NCI-H2107 treated with DMSO at 0.1 percent for 48 hours (cell line): Measurements from ENCODE around the gene GSDMA.

Experiments used
- DNase-seq: peaks from one replicate; lab custom pipeline; 2025; ENCODE audit not compliant: unreplicated experiment; lab: John Stamatoyannopoulos, UW

Gene GSDMA

DNA sequence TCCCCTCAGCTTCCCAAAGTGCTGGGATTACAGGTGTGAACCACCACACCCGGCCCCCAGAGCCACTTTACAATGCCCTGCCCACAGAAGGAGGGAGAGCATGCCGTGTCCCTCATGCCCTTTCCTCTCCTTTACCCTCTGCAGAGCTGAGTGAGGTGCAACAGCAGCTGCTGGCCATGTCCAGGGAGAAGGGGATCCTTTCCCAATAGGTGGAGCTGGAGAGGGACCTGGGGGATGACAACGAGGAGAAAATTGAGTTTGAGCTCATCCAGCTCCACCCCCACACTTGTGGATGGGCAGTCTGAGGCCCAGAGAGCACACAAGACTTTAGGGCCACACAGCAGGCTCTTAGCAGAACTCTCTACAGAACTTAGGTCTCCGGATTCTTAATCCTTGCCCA lies 7.9 kb upstream of the GSDMA start:
- no peak for DNase-seq

DNA sequence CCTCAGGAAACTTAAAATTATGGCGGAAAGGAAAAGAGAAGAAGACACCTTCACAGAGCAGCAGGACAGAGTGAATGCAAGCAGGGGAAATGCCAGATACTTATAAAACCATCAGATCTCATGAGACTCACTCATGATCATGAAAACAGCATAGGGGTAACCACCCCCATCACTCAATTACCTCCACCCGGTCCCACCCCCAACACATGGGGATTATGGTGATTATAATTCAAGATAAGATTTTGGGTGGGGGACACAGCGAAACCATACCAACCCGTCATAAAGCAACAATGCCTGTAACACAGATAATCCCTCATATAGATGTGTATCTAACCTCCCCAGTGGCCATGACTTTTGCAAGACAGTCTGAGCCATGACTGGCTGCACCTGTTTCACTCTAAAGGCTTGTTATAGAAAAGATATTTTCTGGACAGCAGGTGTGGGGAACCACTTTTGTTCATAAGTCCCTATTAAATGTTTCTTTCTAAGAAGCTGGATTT lies 7.0 kb upstream of the GSDMA start:
- no peak for DNase-seq

GRCh38 chr17:39960524-39961041 lies 2.2 kb upstream of the GSDMA start:
- no peak for DNase-seq

- DNase-seq: no peak
Observed at GRCh38 chr17:39963829-39964228, 1.0 kb downstream of the GSDMA start.

GRCh38 chr17:39965017-39965699 lies 2.4 kb downstream of the GSDMA start:
- DNase-seq: no peak

GRCh38 chr17:39966771-39967170 lies 4.0 kb downstream of the GSDMA start:
- no peak for DNase-seq

DNA sequence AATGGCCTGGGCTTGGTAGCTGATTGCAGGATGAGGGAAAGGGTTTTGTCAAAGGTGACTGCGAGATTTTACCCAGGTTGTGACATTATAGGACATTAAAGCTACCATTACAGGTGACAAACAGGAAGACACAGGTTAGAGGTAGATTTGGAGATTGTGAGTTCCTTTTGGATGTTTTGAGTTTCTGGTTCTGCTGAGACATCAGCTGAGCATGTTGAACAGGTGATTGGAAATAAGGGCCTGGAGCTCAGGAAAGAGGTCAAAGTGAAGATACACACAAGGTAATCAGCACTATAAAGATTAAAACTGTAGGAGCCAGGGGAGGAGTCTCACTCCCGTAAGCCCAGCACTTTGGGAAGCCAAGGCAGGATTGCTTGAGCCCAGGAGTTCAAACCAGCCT lies 6.0 kb downstream of the GSDMA start:
- DNase-seq: no peak

DNA sequence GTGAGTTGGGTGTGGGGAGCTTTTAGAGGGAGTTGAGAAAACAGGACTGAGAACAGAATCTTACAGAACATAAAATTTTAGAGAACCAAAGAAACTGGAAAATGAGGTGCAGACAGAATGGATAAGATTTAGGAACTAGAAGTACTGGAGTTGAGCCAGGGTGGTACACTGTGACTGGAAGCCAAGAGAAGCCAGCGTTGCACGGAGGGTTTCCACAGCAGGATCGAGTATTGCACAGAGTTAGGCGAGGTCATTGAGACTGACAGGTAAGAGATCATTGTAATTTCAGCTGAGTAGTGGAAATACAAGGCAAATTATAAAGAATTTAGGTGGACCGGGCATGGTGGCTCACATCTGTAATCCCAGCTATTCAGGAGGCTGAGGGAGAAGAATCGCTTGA lies 6.6 kb downstream of the GSDMA start:
- DNase-seq: no peak

GRCh38 chr17:39970157-39970692 lies 7.4 kb downstream of the GSDMA start:
- no peak for DNase-seq

GRCh38 chr17:39971076-39971603 lies 8.3 kb downstream of the GSDMA start:
- no peak for DNase-seq

GRCh38 chr17:39972271-39972670 lies 9.5 kb downstream of the GSDMA start:
- no peak for DNase-seq

GRCh38 chr17:39973496-39973895 lies 10.7 kb downstream of the GSDMA start:
- no peak for DNase-seq

DNA sequence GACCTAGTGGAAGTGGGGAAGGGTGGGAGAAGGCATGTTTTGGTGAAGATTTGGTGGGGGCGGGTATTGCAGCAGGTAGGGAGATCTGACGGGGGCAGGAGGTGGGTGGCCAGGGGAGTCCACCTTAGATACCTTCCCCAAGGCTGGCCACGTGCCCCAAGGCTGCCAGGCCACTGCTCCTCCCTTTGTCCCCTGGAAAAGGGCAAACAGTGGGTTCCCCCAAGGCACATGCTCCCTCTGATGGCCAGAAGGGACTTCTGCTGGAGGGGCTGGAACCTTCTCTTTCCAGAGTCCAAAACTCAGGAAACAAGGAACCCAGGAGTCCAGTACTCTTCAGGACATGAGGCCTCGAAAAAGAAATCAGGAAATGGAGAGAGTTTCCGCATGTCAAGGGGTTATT lies 11.6 kb downstream of the GSDMA start:
- DNase-seq: no peak

- no peak for DNase-seq
Observed at GRCh38 chr17:39975801-39976200, 13.0 kb downstream of the GSDMA start.

- no peak for DNase-seq
Observed at GRCh38 chr17:39979016-39979670, 16.3 kb downstream of the GSDMA start.

- peak; percentile 41 for DNase-seq
Observed at GRCh38 chr17:39979893-39980350, 17.1 kb downstream of the GSDMA start.

DNA sequence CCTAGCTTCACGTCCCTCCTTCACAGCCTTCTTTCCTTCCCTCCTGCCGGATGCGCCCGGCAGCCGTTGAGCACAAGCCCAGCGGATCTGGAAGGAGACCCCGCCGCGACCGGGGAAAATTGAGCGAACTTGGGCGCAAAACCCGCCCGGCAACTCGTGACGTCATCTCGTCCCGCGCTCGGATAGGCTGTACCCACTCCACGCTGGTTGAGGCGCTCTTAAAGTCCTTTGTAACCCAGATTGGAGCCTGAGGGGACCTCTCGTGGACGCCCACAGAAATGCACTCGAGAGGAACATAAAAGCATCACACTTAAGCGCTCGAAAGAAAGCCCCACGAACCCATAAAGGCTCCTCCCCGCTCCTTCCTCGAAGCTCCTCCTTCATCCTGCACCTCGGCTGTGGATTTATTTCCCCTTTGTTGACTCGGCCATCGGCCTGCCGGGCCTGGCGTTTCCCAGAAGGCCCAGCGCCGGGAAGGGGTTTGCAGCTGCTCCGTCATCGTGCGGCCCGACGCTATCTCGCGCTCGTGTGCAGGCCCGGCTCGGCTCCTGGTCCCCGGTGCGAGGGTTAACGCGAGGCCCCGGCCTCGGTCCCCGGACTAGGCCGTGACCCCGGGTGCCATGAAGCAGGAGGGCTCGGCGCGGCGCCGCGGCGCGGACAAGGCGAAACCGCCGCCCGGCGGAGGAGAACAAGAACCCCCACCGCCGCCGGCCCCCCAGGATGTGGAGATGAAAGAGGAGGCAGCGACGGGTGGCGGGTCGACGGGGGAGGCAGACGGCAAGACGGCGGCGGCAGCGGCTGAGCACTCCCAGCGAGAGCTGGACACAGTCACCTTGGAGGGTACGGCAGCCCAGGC lies 17.8 kb downstream of the GSDMA start, which contains the start of gene PSMD3:
Gene PSMD3 (plus strand): TSS at position 457 of the 856 bp plus-strand sequence. CDS start 164 bp downstream, at position 621.
- DNase-seq: peak; percentile 99

GRCh38 chr17:39981207-39981741 lies 18.5 kb downstream of the GSDMA start:
- no peak for DNase-seq

- no peak for DNase-seq
Observed at GRCh38 chr17:39981766-39982375, 19.1 kb downstream of the GSDMA start.

DNA sequence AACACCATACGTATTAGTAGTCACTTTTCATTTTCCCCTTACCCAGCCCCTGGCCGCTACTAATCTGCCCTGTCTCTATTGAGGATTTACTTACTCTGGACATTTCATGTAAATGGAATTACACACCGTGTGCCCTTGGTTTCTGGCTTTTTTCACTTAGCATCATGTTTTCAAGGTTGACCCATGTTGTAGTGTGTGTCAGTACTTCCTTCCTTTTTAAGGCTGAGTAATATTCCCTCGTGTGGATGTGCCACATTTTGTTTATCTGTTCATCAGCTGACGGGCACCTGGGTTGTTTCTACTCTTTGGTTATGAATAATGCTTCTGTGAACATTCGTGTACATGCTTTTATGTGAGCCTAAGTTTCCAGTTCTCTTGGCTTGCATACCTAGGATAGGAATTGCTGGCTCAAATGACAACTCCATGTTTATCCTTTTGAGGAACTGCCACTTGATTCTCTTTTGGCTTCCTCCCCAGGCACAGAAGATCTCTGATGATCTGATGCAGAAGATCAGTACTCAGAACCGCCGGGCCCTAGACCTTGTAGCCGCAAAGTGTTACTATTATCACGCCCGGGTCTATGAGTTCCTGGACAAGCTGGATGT lies 25.5 kb downstream of the GSDMA start:
- DNase-seq: no peak
